GM12878 (cell line): Measurements from ENCODE around the gene PKD1L1. TPM values are rescaled to one million over a fixed set of nuclear protein-coding genes. Genes with fewer than 3 reads are reported as not detected.

Experiments
- ATAC-seq: fragments of 200-7000 bp; cut with Tn5 transposase; 3 replicates; pipeline ENCODE4 v1.9.1; 2020; ENCODE audit warnings: mild to moderate bottlenecking, moderate library complexity
- BruUV-seq: library from RNA; stranded (reverse); fragments of 400-500 nt; replicated peaks from 2 replicates; lab custom pipeline; 2021; lab: Mats Ljungman, UMichigan
- CTCF ChIA-PET: fragments of 300-600 bp; sonication (Branson Sonifier 250); formaldehyde crosslinking; extraction: SDS; loops from one replicate; lab custom pipeline; 2021; ENCODE audit warnings: inconsistent platforms; lab: Yijun Ruan, JAX
- POLR2A ChIA-PET: fragments of 350-600 bp; formaldehyde crosslinking; extraction: SDS; loops from one replicate; lab custom pipeline; 2021; ENCODE audit warnings: inconsistent platforms; lab: Charles Lee
- RAD21 ChIA-PET: fragments of 300-600 bp; sonication (Branson Sonifier 250); formaldehyde crosslinking; loops from one replicate; lab custom pipeline; 2023; ENCODE audit warnings: antibody characterized with exemption; ENCODE audit not compliant: unreplicated experiment; lab: Charles Lee
- SMC1A ChIA-PET: fragments of 300-600 bp; sonication (Branson Sonifier 250); formaldehyde crosslinking; loops from one replicate; lab custom pipeline; 2023; ENCODE audit not compliant: unreplicated experiment, uncharacterized antibody; lab: Charles Lee
- DNase-seq: peaks from one replicate; pipeline ENCODE4 v3.0.0-alpha.2; 2011; ENCODE audit warnings: low read depth, low spot score
- FAIRE-seq: peaks from 3 replicates; lab custom pipeline; 2011; peaks lifted over from hg19 to GRCh38; lab: Jason Lieb, UNC
- H2AFZ ChIP-seq: 2 replicates; pipeline ENCODE4 v1.6.0; 2011; ENCODE audit warnings: low read depth, low read length, control low read depth; ENCODE audit not compliant: control insufficient read depth
- H3K27ac ChIP-seq: 2 replicates; pipeline ENCODE4 v1.5.1; 2011; ENCODE audit warnings: control low read depth; ENCODE audit not compliant: control insufficient read depth, insufficient read depth
- H3K27me3 ChIP-seq, 2 experiments: replicated peaks in 1 of 2; 2 replicates each; pipeline versions ENCODE4 v1.6.0 to v1.6.1; 2011; ENCODE audit warnings: low read length in 1 of 2; ENCODE audit not compliant: control insufficient read depth in 2 of 2, insufficient read depth in 2 of 2
- H3K36me3 ChIP-seq, 2 experiments: 2 replicates each; pipeline ENCODE4 v1.5.1; 2011; ENCODE audit warnings: low read length in 1 of 2; ENCODE audit not compliant: control insufficient read depth in 2 of 2, insufficient read depth in 2 of 2
- H3K4me1 ChIP-seq: 2 replicates; pipeline ENCODE4 v1.6.1; 2011; ENCODE audit warnings: mild to moderate bottlenecking, low read length, moderate library complexity, mixed read lengths; ENCODE audit not compliant: control insufficient read depth, insufficient read depth
- H3K4me2 ChIP-seq: 2 replicates; pipeline ENCODE4 v1.6.0; 2011; ENCODE audit warnings: control low read depth; ENCODE audit not compliant: control insufficient read depth, insufficient read depth
- H3K4me3 ChIP-seq: fragments of 200-600 bp; sonication (generic); 2 replicates; pipeline ENCODE4 v1.5.1; 2016
- H3K79me2 ChIP-seq: 2 replicates; pipeline ENCODE4 v1.6.0; 2011; ENCODE audit warnings: low read length; ENCODE audit not compliant: control insufficient read depth, insufficient read depth
- H3K9ac ChIP-seq: 2 replicates; pipeline ENCODE4 v1.8.0; 2011; ENCODE audit warnings: low read length, control low read depth, mixed read lengths; ENCODE audit not compliant: control insufficient read depth, insufficient read depth
- H3K9me3 ChIP-seq: replicated peaks from 3 replicates; pipeline ENCODE4 v1.5.1; 2011; ENCODE audit warnings: mild to moderate bottlenecking, low read length; ENCODE audit not compliant: control insufficient read depth, insufficient read depth
- H4K20me1 ChIP-seq: 2 replicates; pipeline ENCODE4 v1.6.0; 2011; ENCODE audit not compliant: control insufficient read depth, insufficient read depth
- FOXM1 ChIP-seq: IDR thresholded peaks from 2 replicates; pipeline ENCODE4 v1.6.1; 2012; ENCODE audit warnings: low read depth, mild to moderate bottlenecking, inconsistent platforms, low read length, moderate library complexity
- MAX ChIP-seq: IDR thresholded peaks from 2 replicates; pipeline ENCODE4 v1.6.1; 2012; ENCODE audit warnings: low read depth, low read length, improper control_type of control experiment
- MEF2B ChIP-seq: fragments of 450-650 bp; IDR thresholded peaks from 2 replicates; pipeline ENCODE4 v1.6.1; 2018; ENCODE audit warnings: mild to moderate bottlenecking, moderate library complexity; ENCODE audit not compliant: partially characterized antibody, poor library complexity, severe bottlenecking
- NFYA ChIP-seq: IDR thresholded peaks from 2 replicates; pipeline ENCODE4 v1.6.1; 2011; ENCODE audit warnings: low read depth, mild to moderate bottlenecking, low read length, improper control_type of control experiment, borderline replicate concordance
- RAD21 ChIP-seq: IDR thresholded peaks from 2 replicates; pipeline ENCODE4 v1.6.1; 2011; ENCODE audit warnings: mild to moderate bottlenecking, low read depth, low read length, moderate library complexity; ENCODE audit not compliant: insufficient read depth
- SMC3 ChIP-seq: IDR thresholded peaks from 2 replicates; pipeline ENCODE4 v1.6.1; 2011; ENCODE audit warnings: low read length, improper control_type of control experiment, borderline replicate concordance
- WGBS: methylation state at CpG from one replicate; pipeline ENCODE4 v1.1.6; 2016; ENCODE audit warnings: low lambda C conversion rate; ENCODE audit not compliant: insufficient replicate concordance, insufficient coverage; ENCODE audit errors: missing lambda C conversion rate; 5-methylcytosine and 5-hydroxymethylcytosine counted together
- in situ Hi-C: fragments of 300-500 bp; cut with MboI; formaldehyde crosslinking; loops from 9 replicates; pipeline ENCODE4 v1.14.3; 2018; ENCODE audit warnings: mixed read lengths
- intact Hi-C: fragments of 100-400 bp; cut with micrococcal nuclease; formaldehyde crosslinking; loops from one replicate; pipeline ENCODE4 v1.14.2; 2022; ENCODE audit not compliant: unreplicated experiment
- polyA plus RNA-seq, 11 experiments: library from polyadenylated mRNA; depleted of rRNA in 4 of 11; unstranded in 6 of 11; stranded (reverse) in 5 of 11; fragments of >200 nt; fragmentation: Nextera tagmentation in 4 of 11; fragmentation: Illumina TruSeq in 1 of 11; extraction: Ambion mirVana in 4 of 11; extraction: Trizol in 1 of 11; gene quantifications; 1 replicate in 1 of 11; 2 replicates in 10 of 11; pipeline versions ENCODE4 v1.2.1 to v1.2.3, GENCODE V29; 2011 to 2016; ENCODE audit warnings: inconsistent platforms in 2 of 11, missing spikeins in 2 of 11, low read depth in 1 of 11
- total RNA-seq, 4 experiments: library from RNA; depleted of rRNA in 3 of 4; stranded (reverse); fragments of >200 nt in 3 of 4; fragmentation: Illumina TruSeq in 1 of 4; extraction: Trizol in 1 of 4; gene quantifications; 2 replicates each; pipeline versions ENCODE4 v1.2.1 to v1.2.3, GENCODE V29; 2013 to 2021
- TF ChIP-seq, protein P1 (sequence below), 3 experiments: IDR thresholded peaks in 2 of 3; conservative IDR thresholded peaks in 1 of 3; 2 replicates each; pipeline ENCODE4 v1.5.1; 2011; ENCODE audit warnings: low read depth in 3 of 3, low read length in 3 of 3, mild to moderate bottlenecking in 3 of 3, control low read depth in 2 of 3, moderate library complexity in 2 of 3, inconsistent platforms in 1 of 3, mixed read lengths in 1 of 3; ENCODE audit not compliant: control insufficient read depth in 2 of 3, insufficient read depth in 1 of 3; ENCODE audit errors: extremely low read depth in 1 of 3
- TF ChIP-seq, protein P2 (sequence below): fragments of 450-650 bp; IDR thresholded peaks from 2 replicates; pipeline ENCODE4 v1.6.1; 2016; ENCODE audit warnings: mild to moderate bottlenecking

Gene PKD1L1
- total and polyA plus RNA-seq, 10 of the 15 experiments (the other 5 are each of a cell fraction or from before 2014, with no cell fraction given): under 0.01 to 0.05 (median 0.02) TPM; not detected in 3

DNA sequence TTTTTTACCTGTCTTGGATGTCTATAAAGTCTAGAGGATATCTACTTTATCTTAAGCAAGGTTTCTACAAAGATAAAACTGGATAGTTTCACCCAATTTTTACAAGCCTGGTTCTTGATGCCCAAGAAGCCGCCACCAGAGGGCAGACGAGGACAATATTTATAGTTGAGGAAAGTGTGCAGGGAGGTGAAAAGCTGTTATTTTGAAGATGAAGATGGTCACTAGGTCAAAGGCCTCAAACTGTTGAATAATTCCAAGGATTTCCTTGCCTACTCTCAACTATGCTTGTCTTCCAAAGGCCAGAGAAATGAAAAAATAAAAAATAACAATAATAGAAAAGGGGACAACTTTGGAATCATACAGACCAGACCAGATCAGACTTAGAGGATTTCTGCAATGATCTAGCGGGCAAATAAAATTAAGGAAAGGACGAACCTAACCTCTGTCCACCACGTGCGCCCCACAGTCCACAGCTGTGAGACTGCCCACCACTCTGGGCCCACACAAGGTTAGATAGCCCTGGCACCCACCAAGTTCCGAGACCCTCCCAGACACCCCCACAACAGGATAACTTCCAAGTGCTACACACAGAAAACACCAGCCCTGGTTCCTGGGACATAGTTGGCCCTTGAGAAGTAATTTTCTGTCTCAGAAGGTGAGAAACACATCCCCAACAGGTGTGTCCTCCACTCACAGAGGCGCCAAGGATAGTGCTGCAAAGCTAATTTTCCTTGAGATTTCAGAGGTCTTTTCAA lies 2.8 kb downstream of the PKD1L1 start:
- no peaks in the 10 kb centered on the region for H3K36me3 ChIP-seq
- ChIA-PET CTCF (interaction anchor here (0.8 to 4.5 kb wide), 36 partner anchors 9 to 1846 kb away, joined by 3 to 68 read pairs (median 5); no protein-coding TSS in a partner anchor), RAD21 (interaction anchor here (0.9 to 4.1 kb wide), 17 partner anchors 9 to 210 kb away, joined by 3 to 53 read pairs (median 5); no protein-coding TSS in a partner anchor), POLR2A (interaction anchor here (0.6 kb wide), 1 partner anchor 22 kb away, joined by 3 read pairs; no protein-coding TSS in a partner anchor), SMC1A (interaction anchor here (0.7 to 2.6 kb wide), 25 partner anchors 8 to 478 kb away, joined by 3 to 33 read pairs (median 4); no protein-coding TSS in a partner anchor)
- ATAC-seq: peak; percentile 88
- WGBS: 33% methylated on average over 8 of the region's 8 CpGs
- BruUV-seq: no TSS peak
- H3K9ac ChIP-seq: no peak overlapping the region
- intact Hi-C loops (loop anchor here (1.0 to 2.0 kb wide), 3 partner anchors 23 to 209 kb away; no protein-coding TSS in a partner anchor), in situ Hi-C loops (loop anchor here (25.0 kb wide), 1 partner anchor 1817 kb away; the partner anchor contains the start of gene VWC2)
- no peak overlapping the region for H3K4me3 ChIP-seq
- H3K79me2 ChIP-seq: no peaks in the 10 kb centered on the region
- H4K20me1 ChIP-seq: no peaks in the 10 kb centered on the region
- no peaks in the 10 kb centered on the region for H3K9me3 ChIP-seq
- DNase-seq: no peak
- H3K4me1 ChIP-seq: no peaks in the 10 kb centered on the region
- H2AFZ ChIP-seq: no peak overlapping the region
- no peak overlapping the region for H3K4me2 ChIP-seq
- no peak overlapping the region for H3K27ac ChIP-seq
- TF ChIP-seq RAD21 (peak; percentile 93), MAX (no peak), NFYA (no peak), SMC3 (peak; percentile 90), MEF2B (no peak), FOXM1 (0 out of 2 replicates have a peak, but pooled peaks have one; percentile 53)
- TF ChIP-seq, protein P1, sequence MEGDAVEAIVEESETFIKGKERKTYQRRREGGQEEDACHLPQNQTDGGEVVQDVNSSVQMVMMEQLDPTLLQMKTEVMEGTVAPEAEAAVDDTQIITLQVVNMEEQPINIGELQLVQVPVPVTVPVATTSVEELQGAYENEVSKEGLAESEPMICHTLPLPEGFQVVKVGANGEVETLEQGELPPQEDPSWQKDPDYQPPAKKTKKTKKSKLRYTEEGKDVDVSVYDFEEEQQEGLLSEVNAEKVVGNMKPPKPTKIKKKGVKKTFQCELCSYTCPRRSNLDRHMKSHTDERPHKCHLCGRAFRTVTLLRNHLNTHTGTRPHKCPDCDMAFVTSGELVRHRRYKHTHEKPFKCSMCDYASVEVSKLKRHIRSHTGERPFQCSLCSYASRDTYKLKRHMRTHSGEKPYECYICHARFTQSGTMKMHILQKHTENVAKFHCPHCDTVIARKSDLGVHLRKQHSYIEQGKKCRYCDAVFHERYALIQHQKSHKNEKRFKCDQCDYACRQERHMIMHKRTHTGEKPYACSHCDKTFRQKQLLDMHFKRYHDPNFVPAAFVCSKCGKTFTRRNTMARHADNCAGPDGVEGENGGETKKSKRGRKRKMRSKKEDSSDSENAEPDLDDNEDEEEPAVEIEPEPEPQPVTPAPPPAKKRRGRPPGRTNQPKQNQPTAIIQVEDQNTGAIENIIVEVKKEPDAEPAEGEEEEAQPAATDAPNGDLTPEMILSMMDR (IDR thresholded peaks at IDR 0.05 in 2 of 3, conservative IDR thresholded peaks at IDR 0.05 in 1 of 3; ENCODE audit: control insufficient read depth in 2 of 3, extremely low read depth in 1 of 3, insufficient read depth in 1 of 3, low read depth in 3 of 3, low read length in 3 of 3): peak; percentile 66 to 80 (median 78)
- TF ChIP-seq, protein P2, sequence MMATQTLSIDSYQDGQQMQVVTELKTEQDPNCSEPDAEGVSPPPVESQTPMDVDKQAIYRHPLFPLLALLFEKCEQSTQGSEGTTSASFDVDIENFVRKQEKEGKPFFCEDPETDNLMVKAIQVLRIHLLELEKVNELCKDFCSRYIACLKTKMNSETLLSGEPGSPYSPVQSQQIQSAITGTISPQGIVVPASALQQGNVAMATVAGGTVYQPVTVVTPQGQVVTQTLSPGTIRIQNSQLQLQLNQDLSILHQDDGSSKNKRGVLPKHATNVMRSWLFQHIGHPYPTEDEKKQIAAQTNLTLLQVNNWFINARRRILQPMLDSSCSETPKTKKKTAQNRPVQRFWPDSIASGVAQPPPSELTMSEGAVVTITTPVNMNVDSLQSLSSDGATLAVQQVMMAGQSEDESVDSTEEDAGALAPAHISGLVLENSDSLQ: no peak
- peak; percentile 77 for FAIRE-seq
- H3K27me3 ChIP-seq: no peaks in the 10 kb centered on the region; a peak in 1 of 4 replicates
